Hypothalamus (tissue), 51 donors: ENCODE data around the gene LRRC27.
"Not testable (repeated sequence)": the region's sequence is repeated elsewhere in the genome, so short reads cannot be mapped to it uniquely, and the experiment has no call there.

ENCODE experiments used
- DNase-seq, 51 donors: peaks; one replicate each; lab custom pipeline; 2025; lab: John Stamatoyannopoulos, UW

Gene LRRC27

DNA sequence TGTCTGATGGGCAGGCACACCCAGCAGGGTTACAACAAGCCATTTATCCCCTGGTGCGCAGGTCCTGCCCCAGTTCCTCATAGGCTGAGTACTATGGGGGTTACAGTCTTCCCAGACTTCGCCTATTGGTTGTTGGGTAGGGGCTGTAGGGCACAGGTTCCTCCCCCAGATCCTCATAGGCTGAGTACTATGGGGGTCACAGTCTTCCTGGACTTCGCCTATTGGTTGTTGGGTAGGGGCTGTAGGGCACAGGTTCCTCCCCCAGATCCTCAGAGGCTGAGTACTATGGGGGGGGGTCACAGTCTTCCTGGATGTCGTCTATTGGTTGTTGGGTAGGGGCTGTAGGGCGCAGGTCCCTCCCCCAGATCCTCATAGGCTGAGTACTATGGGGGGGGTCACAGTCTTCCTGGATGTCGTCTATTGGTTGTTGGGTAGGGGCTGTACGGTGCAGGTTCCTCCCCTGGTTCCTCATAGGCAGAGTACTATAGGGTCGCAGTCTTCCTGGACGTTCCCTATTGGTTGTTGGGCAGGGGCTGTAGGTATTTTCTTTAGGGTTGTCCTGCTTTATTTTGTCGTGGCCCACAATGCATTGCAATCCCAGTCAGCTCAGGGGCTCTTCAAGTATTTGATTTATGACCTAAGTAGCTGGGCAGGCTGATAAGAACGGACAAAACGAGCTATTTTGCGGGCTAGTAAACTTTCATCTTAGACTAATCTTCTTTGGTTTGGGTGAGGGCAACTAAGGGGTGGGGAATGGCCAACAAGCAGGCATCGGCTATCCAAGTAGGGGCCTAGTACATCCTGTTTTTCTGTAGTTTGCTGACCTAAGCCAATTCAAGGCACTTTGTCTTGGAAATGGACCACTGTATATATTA, 3.4 kb downstream of the LRRC27 start:
- peak in 15 of 51 donors; percentile 15 to 67 (median 40) for DNase-seq

DNA sequence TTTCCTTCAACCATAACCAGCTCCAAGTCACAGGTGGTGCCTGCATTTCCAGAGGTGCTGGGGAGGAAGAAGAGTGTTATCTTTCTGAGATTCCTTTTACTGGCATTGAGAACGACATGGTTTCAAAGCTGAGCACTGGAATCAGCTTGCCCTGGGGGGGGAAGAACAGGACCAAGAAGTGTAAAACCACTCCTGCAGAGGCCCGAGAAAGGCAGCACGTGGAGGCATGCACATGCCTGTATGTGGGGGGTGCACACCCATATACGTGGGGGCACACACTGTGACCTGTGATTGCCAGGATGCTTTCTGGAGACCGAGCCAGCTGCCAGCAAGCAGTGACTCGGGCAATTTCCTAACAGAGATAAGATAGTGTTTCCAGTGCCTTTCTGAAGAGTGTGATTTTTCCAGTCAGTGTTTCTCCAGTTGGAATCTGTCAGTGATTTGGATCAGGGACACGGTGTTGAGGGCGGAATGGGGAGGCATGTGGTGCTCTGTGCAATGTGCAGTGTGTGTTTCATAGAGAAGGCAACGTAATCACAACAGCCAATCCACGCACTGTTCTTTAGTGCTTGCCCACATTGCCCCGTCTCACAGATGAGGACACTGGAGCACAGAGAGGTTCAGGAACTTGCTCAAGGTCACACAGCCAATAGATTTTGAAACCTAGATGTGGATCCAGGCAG, 4.2 kb downstream of the LRRC27 start:
- DNase-seq: no peak

DNA sequence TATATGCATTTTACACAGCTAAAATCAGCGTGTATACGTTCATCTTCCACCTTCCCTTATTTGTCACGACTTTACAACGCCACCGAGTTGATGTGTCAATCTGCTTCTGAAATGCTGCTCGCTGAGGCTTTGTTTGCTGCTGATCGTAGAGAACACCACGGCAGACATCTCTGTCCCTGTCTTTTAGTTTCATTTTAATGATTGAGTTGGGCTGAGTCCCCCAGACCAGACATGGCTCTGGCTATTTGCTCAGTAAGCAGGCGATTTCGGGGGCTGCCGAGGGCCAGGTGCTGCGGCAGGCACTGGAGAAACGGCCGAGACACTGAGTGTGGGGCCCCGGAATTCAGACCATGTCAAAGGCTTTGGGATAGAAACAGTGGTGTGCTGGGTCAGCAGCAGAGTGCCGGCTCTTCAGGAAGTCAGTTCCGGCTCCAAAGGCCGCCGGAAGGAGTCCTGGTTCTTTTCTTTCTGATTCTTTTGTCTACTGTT, 5.0 kb downstream of the LRRC27 start:
- peak in 8 of 51 donors; percentile 7 to 28 (median 16) for DNase-seq

DNA sequence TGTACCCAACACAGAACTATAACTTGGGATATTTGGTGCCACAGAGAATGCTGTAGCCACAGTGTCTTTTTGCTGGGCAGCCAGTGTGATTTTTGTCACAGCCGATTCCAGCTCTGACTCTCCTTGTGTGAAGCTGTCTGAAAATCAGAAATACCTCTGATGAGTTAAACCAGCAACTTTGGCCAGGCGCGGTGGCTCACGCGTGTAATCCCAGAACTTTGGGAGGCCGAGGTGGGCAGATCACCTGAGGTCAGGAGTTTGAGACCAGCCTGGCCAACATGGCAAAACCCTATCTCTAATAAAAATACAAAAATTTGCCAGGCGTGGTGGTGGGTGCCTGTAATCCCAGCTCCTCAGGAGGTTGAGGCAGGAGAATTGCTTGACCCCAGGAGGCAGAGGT, 5.9 kb downstream of the LRRC27 start:
- not testable (repeated sequence) for DNase-seq

DNA sequence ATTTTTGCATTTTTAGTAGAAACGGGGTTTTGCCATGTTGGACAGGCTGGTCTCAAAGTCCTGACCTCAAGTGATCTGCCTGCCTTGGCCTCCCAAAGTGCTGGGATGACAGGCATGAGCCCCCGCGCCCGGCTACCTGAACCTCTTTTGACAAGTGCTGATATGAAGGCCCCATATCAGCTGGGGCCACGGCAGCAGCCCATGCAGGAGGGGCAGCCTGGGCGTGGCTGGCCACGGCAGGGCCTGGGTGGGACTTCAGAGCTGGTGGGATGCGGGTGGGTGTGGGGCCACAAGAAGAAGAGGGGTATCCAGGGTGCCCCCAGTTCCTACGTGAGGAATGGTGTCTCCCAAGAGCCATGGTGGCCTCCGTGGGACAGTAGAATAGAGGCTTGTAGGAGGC, 6.9 kb downstream of the LRRC27 start:
- DNase-seq: no peak

DNA sequence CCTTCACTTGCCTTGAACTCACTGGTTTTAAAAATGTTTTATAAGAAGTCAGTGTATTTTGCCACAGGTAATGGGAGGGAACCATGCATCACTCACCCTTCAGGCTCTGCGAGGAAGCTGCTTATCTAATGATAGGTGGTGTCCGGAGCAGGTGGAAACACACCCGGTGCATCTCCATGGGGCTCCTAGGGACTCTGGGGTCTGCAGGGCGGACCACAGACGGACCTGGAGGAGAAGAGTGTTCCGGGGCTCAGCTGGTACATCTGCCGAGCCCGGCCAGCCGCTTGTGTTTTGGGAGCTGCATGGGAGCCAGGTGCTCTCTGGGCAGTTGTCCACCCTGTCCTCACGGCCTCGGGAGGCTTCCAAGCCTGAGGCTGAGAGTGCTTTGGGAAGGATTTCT, 7.3 kb downstream of the LRRC27 start:
- DNase-seq: no peak

DNA sequence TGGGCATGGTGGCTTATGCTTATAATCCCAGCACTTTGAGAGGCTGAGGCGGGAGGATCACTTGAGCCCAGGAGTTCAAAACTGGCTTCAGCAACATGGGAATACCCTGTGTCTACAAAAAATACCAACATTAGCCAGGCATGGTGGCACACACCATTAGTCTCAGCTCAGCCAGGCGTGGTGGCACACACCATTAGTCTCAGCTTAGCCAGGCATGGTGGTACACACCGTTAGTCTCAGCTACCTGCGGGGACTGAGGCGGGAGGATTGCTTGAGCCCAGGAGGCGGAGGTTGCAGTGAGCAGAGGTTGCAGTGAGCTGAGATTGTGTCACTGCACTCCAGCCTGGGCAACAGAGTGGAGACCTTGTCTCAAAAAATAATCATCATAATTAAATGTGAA, 9.0 kb downstream of the LRRC27 start:
- DNase-seq: no peak

DNA sequence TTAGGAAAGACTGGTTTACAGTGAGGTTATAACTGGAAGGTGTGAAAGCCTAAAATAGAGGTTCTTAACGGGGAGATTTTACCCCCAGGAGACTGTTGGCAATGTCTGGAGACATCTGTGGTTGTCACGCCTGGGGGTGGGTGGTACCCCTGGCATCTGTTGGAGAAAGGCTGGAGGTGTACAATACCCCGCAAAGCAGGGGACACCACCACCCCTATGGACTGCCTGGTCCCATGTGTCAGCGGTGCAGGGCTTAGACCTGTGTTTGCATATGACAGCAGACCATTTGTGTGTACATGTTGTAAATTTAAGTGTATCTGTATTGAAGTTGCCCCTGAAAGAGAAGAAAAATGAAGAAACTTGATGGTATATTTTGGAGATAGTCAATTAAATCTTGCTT, 9.8 kb downstream of the LRRC27 start:
- DNase-seq: no peak

DNA sequence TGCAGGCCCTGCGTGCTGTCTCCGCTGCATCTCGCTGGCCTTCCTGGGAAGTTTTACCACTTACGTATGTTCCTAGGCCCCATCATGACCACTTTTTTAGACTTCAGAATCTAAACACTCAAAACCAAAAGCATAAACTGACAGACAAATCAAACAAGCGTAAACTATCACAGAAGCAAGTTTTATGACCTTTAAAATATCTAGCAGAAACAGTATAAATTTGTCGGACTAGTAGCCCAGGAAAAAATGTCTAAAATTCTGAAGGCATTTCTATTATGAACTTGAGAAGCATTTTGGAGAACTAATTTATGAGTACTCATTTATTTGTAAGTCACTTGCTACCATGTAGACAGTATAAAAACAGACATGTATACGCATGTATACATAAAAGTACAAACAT, 10.6 kb downstream of the LRRC27 start:
- DNase-seq: no peak

DNA sequence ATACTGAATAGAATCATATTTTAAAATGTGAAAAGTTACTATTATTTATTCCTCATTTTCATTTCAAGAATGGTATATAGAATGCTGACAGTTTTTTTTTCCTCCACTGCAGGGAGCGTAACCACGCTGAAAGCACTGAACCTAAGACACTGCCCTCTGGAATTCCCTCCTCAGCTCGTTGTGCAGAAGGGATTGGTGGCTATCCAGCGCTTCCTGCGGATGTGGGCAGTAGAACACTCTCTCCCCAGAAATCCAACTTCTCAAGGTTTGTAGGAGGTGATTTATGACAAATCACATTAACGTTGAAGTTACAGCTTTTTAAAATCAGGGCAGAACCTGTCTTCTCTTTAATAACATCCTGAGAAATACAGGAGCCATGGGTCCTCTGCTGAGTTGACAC, 12.4 kb downstream of the LRRC27 start:
- DNase-seq: no peak

DNA sequence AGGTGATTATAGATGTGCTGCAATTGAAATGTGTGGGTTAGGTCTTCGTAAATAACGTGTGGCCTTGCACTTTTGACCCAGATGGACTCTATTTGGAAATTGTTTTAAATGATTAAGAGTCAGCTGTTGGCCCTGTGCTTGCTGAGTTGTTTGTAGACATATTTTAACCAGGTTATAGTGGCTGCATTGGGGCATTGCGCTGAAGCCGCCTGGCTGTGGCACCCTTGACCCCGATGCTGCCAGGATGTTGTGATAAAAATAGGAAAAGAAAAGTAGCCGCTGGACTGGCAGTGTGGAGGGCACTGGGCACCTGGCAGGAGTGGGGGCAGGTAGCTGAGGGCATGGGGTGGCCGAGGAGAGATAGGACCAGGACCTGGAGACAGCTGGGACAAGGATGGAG, 13.4 kb downstream of the LRRC27 start:
- DNase-seq: no peak

DNA sequence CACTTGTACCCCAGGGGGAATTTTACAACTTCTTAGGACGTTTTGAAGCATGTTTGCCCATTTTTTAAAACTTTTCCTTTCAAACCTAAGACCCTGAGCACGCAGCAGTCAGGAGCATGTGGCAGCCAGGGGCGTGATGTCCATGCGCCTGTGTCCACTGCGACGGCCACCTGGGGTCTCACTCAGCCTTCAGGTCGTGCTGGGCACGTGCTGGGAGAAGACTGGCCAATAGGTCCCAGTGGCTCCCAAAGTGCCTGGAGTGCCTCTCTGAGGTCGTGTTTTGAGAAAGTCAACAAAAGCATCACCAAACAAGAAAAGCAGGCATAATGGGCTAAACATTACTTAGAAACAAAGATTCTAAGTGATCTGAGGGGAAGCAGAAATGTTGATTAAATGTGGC, 14.8 kb downstream of the LRRC27 start:
- no peak for DNase-seq

DNA sequence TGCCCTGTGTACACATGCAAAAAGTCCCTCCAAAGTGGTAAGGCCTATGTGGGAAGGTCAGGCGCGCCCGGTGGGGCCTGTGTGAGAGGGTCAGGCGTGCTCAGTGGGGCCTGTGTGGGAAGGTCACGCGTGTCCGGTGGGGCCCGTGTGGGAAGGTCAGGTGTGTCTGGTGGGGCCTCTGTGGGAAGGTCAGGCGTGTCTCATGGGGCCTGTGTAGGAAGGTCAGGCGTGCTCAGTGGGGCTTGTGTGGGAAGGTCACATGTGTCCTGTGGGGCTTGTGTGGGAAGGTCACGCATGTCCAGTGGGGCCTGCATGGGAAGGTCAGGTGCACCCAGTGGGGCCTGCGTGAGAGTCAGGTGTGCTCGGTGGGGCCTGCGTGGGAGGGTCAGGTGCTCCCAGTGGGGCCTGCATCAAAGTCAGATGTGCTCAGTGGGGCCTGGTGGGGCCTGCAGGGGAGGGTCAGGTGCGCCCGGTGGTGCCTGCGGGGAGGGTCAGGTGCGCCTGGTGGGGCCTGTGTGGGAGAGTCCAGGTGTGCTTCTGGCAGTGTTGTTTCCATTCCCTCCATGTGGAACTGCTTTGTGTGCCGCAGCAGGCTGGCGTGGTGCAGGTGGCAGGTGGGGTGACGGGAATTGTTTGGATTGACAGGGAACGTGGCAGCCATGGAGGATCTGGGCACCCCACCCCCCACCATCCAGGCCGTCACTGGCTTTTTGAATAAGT, 15.4 kb downstream of the LRRC27 start:
- DNase-seq: no peak

DNA sequence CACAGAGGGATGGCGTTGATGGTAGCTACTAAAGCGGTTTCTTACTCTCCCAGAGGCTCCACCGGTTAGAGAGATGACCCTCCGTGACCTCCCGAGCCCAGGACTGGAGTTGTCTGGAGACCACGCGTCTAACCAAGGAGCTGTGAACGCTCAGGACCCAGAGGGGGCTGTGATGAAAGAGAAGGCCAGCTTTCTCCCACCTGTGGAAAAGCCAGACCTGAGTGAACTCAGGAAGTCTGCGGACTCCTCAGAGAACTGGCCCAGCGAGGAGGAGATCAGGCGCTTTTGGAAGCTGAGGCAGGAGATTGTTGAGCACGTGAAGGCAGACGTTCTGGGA, 15.9 kb downstream of the LRRC27 start:
- no peak for DNase-seq

DNA sequence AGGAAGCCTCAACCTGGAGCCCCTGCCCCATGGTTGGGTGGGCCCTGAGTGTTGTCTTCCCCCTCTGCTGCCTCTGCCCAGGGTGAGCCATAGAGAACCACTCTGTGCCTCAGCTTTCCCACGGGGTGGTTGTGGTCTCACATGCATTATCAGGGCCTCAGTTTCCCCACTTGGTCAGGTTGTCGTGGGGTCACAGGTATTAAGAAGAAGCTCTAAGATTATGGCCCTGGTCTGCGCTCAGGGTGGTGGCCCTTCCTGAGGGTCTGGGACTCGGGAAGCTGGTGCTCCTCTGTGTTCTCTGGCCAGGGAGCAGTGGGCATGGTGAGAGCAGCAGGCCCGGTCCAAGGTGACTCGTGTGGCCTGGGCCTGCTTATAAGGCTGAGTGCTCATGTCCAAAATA, 17.8 kb downstream of the LRRC27 start:
- DNase-seq: no peak

DNA sequence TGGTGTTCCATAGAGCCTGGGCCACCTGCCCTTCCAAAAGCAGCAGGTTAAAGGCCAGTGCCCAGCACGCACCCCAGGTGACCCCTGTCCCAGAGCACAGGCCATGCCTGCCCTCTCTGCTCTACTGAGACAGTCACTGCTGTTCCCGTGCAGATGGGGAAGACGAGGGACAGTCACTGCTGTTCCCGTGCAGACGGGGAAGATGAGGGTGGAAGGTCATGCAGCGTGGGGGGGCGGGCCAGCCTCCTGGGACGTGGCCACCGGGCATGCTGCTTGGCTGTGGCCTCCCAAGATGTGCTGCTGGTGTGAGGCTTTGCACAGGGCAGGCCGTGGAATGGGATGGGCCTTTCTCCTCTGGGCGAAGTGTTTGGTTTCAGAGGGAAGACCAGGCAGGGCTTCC, 18.4 kb downstream of the LRRC27 start:
- DNase-seq: no peak

DNA sequence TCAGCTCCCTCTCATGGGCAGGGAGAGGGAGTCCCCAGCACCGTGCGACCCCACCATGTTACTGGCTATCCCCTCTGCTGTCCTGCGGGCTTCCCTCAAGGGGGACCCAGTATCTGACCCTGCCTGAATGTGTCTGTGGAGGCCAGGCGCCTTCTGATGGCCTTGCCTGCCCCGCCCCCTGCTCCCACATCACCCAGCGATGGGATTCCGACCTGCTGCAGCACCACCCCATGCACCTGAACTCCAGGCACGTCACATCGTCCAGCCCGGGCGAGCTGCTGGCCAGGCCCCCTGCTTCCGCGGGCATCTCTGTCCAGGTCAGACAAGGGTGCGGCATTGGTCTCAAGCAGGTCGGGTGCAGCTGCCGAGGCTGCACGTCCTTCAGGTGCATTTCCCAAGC, 19.0 kb downstream of the LRRC27 start:
- DNase-seq: no peak

DNA sequence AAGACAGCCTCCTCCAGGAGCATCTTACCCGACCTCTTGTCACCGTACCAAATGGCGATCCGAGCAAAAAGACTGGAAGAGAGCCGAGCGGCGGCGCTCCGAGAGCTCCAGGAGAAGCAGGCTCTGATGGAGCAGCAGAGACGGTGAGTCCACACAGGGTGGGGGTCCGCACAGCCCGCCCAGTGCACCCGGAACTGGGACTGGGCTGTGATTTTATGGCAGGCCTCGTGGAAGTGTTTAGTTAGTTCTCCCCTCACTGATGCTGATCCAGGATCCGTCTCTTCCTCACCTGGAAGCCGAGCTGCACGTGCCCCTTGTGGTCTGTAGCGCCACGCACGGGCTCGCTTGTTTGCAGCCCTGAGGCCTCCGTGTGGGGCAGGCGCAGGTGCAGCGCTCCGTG, 19.6 kb downstream of the LRRC27 start:
- no peak for DNase-seq

DNA sequence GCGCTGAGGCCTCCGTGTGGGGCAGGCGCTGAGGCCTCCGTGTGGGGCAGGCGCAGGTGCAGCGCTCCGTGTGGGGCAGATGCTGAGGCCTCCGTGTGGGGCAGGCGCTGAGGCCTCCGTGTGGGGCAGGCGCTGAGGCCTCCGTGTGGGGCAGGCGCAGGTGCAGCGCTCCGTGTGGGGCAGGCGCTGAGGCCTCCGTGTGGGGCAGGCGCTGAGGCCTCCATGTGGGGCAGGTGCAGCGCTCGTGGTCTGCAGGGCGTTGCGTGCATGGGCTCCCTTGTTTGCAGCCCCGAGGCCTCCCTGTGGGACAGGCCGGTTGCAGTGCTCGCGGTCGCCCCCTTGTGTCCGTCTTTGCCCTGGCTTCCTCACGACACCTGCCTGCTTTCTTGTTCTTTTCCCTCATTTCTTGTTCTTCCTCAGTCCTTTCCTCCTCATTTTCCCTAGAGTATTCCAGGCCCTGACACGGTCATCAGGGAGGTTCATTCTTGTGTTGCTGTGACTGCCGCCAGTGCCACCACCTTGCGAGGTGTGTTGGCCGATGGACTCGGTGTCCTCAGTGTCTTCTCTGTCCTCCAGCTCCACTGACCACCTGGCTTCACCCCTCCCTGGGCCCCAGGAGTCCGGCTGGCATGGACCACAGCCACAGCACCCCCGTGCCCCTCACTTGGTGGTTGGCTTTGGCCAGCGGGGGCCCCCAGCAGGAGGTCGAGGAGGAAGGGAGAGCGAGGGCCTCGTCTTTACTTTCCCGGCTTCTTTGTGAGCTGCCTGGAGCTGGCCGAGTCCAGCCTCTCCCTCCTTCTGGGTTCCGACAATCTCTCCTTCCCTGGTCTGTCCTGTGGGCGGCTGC, 20.7 kb downstream of the LRRC27 start:
- peak in 38 of 51 donors; percentile 5 to 83 (median 46) for DNase-seq
